ENCODE measurements around the gene NOTCH4. TPM values are rescaled to one million over a fixed set of nuclear protein-coding genes. Genes with fewer than 3 reads are reported as not detected.

Gene NOTCH4
- total and polyA plus RNA-seq, 2 of the 4 experiments (the other 2 are of a cell fraction): 0.96 to 1.3 TPM

DNA sequence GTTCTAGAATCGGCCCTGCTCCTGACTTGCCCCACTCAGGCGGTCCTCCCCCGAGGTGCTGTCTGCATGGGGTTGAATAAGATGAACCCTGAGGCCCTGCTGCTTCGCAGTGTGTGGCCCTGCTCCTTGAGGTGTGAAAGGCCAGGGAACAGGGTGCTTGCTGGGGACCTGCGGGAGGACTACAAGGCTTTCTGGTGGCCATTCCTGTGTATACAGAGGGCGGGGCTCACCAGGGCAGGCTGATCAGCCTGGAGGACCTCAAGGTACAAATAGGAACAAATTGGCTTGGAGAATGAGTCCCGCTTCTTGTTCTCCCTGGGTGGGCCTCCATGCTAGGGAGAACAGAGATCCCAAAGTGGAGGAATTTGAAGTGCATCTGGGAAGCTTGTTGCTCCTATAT is 5.7 kb downstream of the NOTCH4 start:
- POLR2A ChIA-PET (ENCODE audit: unreplicated experiment): no interaction called here
- CTCF ChIA-PET: no interaction called here
- no peaks in the 10 kb centered on the region for H3K36me3 ChIP-seq (ENCODE audit: control insufficient read depth, insufficient read depth, low read length)
- intact Hi-C loops (cut with micrococcal nuclease) (no loop called here), dilution Hi-C loops (cut with HindIII; ENCODE audit: low sequenced_read_pairs, unreplicated experiment) (no loop called here), in situ Hi-C loops (cut with MboI; ENCODE audit: low sequenced_read_pairs) (no loop called here)
- no peak overlapping the region for H2AK9ac ChIP-seq (replicated peaks; ENCODE audit: low read depth, low read length, poor library complexity)
- no peaks in the 10 kb centered on the region for H3K4me1 ChIP-seq (ENCODE audit: control insufficient read depth, insufficient read depth, low read length)
- H4K8ac ChIP-seq (ENCODE audit: low read depth in 2 of 2, low read length in 2 of 2): no peak overlapping the region
- H4K5ac ChIP-seq (ENCODE audit: low read depth, low read length): no peak overlapping the region
- no peak overlapping the region for H3K18ac ChIP-seq (ENCODE audit: low read depth, low read length)
- no peak for TF ChIP-seq MAFK (IDR thresholded peaks at IDR 0.05; ENCODE audit: low read depth, low read length)
- TF ChIP-seq MAZ (IDR thresholded peaks at IDR 0.05; ENCODE audit: borderline replicate concordance, low read depth, low read length): no peak
- TF ChIP-seq, protein P1, sequence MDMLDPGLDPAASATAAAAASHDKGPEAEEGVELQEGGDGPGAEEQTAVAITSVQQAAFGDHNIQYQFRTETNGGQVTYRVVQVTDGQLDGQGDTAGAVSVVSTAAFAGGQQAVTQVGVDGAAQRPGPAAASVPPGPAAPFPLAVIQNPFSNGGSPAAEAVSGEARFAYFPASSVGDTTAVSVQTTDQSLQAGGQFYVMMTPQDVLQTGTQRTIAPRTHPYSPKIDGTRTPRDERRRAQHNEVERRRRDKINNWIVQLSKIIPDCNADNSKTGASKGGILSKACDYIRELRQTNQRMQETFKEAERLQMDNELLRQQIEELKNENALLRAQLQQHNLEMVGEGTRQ (IDR thresholded peaks at IDR 0.05; ENCODE audit: low read depth, low read length): no peak
- no peak for TF ChIP-seq SMC3 (IDR thresholded peaks at IDR 0.05; ENCODE audit: low read depth, low read length)
- no peak for TF ChIP-seq BHLHE40 (IDR thresholded peaks at IDR 0.05; ENCODE audit: low read depth, low read length)
- TF ChIP-seq RCOR1 (IDR thresholded peaks at IDR 0.05; ENCODE audit: insufficient replicate concordance, low read length): no peak
- TF ChIP-seq, protein P2, sequence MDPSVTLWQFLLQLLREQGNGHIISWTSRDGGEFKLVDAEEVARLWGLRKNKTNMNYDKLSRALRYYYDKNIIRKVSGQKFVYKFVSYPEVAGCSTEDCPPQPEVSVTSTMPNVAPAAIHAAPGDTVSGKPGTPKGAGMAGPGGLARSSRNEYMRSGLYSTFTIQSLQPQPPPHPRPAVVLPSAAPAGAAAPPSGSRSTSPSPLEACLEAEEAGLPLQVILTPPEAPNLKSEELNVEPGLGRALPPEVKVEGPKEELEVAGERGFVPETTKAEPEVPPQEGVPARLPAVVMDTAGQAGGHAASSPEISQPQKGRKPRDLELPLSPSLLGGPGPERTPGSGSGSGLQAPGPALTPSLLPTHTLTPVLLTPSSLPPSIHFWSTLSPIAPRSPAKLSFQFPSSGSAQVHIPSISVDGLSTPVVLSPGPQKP (IDR thresholded peaks at IDR 0.05; ENCODE audit: borderline replicate concordance, low read depth, low read length): no peak
- no peak for TF ChIP-seq RFX5 (IDR thresholded peaks at IDR 0.05; ENCODE audit: low read depth, low read length)
- TF ChIP-seq, protein P3, sequence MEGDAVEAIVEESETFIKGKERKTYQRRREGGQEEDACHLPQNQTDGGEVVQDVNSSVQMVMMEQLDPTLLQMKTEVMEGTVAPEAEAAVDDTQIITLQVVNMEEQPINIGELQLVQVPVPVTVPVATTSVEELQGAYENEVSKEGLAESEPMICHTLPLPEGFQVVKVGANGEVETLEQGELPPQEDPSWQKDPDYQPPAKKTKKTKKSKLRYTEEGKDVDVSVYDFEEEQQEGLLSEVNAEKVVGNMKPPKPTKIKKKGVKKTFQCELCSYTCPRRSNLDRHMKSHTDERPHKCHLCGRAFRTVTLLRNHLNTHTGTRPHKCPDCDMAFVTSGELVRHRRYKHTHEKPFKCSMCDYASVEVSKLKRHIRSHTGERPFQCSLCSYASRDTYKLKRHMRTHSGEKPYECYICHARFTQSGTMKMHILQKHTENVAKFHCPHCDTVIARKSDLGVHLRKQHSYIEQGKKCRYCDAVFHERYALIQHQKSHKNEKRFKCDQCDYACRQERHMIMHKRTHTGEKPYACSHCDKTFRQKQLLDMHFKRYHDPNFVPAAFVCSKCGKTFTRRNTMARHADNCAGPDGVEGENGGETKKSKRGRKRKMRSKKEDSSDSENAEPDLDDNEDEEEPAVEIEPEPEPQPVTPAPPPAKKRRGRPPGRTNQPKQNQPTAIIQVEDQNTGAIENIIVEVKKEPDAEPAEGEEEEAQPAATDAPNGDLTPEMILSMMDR (conservative IDR thresholded peaks at IDR 0.05; ENCODE audit: low read depth, low read length): no peak
- TF ChIP-seq MXI1 (IDR thresholded peaks at IDR 0.05; ENCODE audit: borderline replicate concordance, low read depth, low read length): no peak
- TF ChIP-seq POLR2A (IDR thresholded peaks at IDR 0.05; ENCODE audit: low read depth, low read length): no peak
- no peak for TF ChIP-seq FOS (IDR thresholded peaks at IDR 0.05; ENCODE audit: low read depth, low read length)
- TF ChIP-seq RAD21 (IDR thresholded peaks at IDR 0.05; ENCODE audit: low read length): no peak
- TF ChIP-seq CEBPB (IDR thresholded peaks at IDR 0.05; ENCODE audit: low read depth, low read length): no peak
- H3K79me1 ChIP-seq (ENCODE audit: low read depth in 1 of 2, low read length in 2 of 2): no peaks in the 10 kb centered on the region
- no peak overlapping the region for H2BK5ac ChIP-seq (ENCODE audit: low read depth, low read length, poor library complexity, severe bottlenecking)
- peaks cover 43% of the 10 kb centered on the region for H3K27me3 ChIP-seq (ENCODE audit: control insufficient read depth, insufficient read depth, low read length)
- no peaks in the 10 kb centered on the region for H3K9me3 ChIP-seq (ENCODE audit: control insufficient read depth, insufficient read depth, low read length)
- H2BK15ac ChIP-seq (ENCODE audit: low read depth, low read length): no peak overlapping the region
- no peak overlapping the region for H3K4me2 ChIP-seq (ENCODE audit: low read depth, low read length)
- H2AFZ ChIP-seq (replicated peaks; ENCODE audit: low read length, poor library complexity): no peak overlapping the region
- no peaks in the 10 kb centered on the region for H3K9me1 ChIP-seq (ENCODE audit: insufficient read depth, low read length)
- no peak overlapping the region for H3K4me3 ChIP-seq (ENCODE audit: insufficient read depth, low read depth, low read length)
- BruUV-seq (replicated peaks): no TSS peak
- WGBS, 2 experiments (ENCODE audit: extremely low coverage in 2 of 2, insufficient read length in 1 of 2): 68% methylated on average over 4 of the region's 7 CpGs; no CpG with 5 or more reads in 1 of the 2 experiments
- H2BK20ac ChIP-seq (ENCODE audit: low read depth, low read length): no peak overlapping the region
- H3K27ac ChIP-seq (ENCODE audit: insufficient read depth, low read length): no peak overlapping the region
- DNase-seq (no peak), ATAC-seq (ENCODE audit: low read depth) (no peak)
- no peak overlapping the region for H3K23ac ChIP-seq (ENCODE audit: low read depth, low read length)
- H3K14ac ChIP-seq (replicated peaks; ENCODE audit: low read depth, low read length): no peak overlapping the region
- H3K56ac ChIP-seq (ENCODE audit: extremely low read depth, insufficient read depth, low read length): no peak overlapping the region
- H4K91ac ChIP-seq (ENCODE audit: insufficient read depth, low read depth, low read length): no peak overlapping the region
- no peak overlapping the region for H2AK5ac ChIP-seq (ENCODE audit: low read depth, low read length)
- no peak overlapping the region for H3K4ac ChIP-seq (ENCODE audit: low read depth, low read length)
- no peak overlapping the region for H3K9ac ChIP-seq (ENCODE audit: low read depth, low read length)
- H4K20me1 ChIP-seq (ENCODE audit: insufficient read depth, low read length): no peaks in the 10 kb centered on the region
- H2BK120ac ChIP-seq (ENCODE audit: low read depth, low read length): no peak overlapping the region
